GM19455 (cell line): Measurements from ENCODE around the gene PRR18.
A peak's percentile ranks its signal among the peaks of the same experiment; 100 is the strongest.
"Not testable (repeated sequence)": the region's sequence is repeated elsewhere in the genome, so short reads cannot be mapped to it uniquely, and the experiment has no call there.

Source experiments
- ATAC-seq: cut with Tn5 transposase; IDR thresholded peaks from one replicate; pipeline ENCODE4 v1.9.1; 2021; ENCODE audit not compliant: unreplicated experiment

The PRR18 gene, protein sequence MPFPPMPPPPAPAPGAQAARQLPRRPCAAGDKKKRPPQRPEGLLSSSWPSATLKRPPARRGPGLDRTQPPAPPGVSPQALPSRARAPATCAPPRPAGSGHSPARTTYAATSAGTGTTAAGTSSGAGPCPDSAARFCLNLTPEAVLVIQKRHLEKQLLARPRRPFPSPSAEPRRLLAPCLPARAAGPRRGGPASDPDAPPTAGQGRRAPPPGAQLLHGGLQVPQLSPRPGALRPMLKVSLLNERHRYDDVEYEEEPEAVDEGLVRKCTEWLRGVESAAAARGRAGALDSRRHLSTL

DNA sequence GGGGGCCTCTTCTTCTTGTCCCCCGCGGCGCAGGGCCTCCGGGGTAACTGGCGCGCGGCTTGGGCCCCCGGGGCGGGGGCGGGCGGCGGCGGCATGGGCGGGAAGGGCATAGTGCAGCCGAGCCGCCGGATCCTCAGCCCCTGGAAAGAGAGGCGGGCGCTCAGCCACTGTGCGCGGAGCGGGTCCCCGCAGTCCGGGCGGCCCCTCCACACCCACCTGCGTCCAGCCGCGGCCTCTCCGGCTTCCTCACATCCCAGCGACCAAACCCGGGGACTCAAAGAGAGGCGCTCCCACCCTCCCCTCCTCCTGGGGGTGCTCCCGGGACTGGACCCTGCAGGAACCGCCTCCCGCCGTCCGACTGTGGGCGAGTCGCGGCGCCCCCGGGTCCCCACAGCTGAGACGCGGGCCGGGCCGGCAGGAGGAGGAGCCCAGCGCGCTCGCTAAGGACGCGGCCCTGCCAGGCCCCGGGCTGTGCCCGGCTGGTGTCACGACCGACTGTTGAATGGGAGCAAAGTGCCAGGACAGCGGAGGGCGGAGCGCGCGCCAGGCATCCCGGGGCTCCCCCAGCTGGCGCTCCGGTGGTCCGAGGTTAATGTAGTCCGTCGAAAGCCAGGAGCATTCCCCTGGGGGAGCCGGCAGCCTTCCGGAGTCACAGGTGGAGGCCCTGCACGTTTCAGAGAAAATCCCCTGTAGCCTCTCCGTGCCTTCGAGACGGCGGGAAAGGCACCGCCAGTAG is at the start of gene PRR18:
TSS of gene PRR18 (minus strand) at position 360 of the 736 bp plus-strand sequence. CDS start at position 110, 250 bp downstream.
- ATAC-seq: peak; percentile 59

DNA sequence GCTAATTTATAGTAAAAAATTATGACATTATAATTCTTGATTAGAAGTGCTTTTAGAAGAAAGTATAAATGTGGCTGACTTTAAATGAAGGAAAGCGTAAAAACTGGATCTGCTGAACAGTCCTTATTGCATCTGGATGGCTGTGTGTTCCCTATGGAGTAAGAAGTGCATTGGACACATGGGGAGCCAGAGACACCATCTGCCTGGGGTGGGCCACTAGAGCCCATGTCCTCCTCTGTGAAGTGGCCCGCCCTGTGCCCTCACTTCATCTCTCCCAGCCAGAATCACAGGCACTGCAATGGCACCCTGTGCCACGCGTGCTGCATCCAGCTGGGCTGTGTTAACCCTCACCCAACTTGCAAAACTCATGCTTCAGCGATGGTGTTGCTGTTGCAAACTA is 47.4 kb upstream of the PRR18 start:
- ATAC-seq: no peak

DNA sequence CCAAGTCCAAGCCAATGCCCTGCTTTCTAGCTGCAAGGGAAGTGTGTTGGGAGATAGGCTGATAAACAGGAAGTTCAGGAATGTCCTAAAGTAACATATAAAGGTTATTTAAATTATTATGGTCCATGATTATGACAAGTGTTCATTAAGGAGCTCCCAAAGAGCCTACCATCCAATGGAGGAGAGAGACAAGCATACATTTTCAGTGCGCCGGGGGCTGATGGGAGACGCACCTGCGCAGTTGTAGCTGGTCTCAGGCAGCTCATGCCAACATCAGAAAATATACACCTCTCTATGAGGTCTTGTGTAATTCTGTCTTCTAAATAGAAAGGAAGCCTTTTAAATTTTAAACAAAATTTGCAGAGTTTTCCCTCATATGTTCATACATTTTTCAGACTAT is 46.8 kb upstream of the PRR18 start:
- no peak for ATAC-seq

DNA sequence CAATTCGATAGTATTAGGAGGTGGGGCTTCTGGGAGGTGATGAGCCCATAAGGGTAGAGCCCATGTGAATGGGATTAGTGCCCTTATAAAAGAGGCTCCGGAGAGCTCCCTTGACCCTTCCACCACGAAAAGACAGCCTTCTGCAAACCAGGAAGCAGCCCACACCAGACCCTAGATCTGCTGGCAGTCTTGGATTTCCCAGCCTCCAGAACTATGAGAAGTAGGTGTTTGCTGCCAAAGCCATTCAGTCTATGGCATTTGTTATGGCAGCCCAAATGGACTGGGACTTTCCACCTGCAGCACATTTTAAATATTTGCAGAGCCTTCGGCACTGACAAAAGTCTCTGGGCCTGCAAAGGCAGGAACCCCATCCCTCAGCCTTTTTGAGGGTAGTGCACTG is 46.0 kb upstream of the PRR18 start:
- ATAC-seq: no peak

DNA sequence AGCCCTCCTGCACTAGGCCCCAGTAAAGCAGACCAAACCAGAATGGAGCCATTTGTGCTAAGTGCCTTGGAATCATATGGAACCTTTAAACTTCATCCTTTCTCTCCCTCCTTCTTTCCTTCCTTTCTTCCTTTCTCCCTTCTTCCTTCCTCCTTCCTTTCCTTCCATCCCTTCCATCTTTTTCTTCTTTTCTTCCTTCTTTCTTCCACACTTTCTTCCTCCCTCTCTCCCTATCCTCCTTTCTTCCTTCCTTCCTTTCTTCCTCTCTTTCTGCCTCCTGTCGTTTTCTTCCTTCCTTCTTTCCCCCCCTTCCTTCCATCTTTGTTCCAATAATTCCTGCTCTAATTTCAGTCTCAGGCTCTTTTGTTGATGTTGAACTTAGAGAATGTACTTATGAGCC is 45.3 kb upstream of the PRR18 start:
- no peak for ATAC-seq

DNA sequence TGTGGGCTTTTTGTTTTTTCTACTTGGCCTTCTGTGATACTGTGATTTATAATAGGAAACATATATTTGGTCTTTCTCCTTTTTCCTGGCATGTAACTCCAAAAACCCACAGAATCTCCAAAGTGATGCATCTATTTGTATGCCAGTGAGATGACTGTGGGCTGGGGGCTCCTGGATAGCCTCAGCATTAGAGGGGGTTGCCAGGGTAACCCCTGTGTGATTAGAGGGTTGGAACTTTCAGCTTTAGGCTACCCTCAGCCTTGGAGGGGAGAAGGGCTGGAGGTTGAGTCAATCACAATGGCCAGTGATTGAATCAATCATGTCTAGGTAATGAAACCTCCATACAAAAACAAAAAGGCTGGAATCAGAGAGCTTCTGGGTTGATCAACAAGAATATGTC is 44.7 kb upstream of the PRR18 start:
- no peak for ATAC-seq

DNA sequence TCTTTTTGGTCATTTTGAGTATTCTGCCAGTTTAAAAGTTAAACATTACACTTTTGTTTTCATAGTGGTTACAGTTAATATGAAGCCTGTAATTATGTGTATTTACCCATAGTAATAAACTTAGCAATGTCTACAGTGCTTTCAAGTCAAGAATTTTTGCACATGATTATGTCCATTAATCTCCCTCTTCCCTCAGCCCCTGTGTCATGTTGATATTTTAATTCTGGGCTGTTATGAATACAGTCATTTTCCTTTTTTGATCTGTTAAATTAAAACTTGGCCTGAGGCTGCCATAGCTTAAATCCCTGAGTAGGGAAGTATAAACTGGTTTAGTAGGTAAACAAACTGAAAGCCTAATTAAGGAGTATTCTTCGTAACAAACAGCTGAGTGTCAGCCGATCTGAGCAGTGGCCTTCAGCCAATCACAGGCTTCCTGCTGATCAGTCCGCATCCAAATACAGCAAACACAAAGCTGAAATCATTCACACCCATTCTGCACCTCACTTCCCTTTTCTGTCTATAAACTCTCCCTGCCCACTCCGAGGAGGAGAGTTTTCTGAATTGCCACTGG is 43.6 kb upstream of the PRR18 start:
- no peak for ATAC-seq

DNA sequence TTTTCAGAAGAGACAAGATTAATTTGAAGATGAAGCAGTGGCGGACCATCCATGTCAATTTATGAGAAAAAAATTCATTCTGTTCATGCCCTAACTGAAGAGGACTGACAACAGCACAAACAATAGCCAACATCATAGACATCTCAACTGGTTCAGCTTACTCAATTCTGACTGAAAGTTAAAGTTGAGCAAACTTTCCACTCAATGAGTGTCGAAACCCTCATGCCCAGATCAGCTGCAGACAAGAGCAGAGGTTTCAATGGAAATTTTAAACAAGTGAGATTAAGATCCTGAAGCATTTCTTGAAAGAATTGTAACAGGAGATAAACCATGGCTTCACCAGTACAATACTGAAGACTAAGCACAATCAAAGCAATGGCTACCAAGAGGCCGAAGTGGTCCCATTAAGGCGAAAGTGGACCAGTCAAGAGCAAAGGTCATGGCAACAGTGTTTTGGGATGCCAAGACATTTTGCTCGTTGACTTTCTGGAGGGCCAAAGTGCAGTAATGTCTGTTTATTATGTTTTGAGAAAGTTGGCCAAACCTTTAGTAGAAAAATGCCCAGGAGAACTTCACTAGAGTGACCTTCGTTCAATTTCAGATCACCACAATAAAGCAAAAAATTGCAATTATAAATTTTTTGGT is 40.2 kb upstream of the PRR18 start:
- ATAC-seq: no peak

DNA sequence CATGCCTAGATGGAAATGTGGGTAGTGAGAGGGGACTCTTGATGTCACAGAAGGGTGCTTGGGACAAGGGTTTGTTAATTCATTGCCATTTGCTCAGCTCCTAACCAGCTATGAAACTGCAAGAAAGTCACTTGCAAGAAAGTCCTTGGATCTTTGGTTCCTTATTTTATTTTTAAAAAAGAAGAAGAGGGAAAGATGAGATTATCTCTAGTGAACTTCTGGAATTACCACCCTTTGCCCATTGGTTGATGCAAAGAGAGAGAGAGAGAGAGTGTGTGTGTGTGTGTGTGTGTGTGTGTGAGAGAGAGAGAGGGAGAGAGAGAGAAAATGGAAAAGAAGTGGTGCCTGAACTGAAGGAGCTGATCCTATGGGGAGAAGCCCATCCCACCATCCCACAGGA is 38.8 kb upstream of the PRR18 start:
- ATAC-seq: no peak

DNA sequence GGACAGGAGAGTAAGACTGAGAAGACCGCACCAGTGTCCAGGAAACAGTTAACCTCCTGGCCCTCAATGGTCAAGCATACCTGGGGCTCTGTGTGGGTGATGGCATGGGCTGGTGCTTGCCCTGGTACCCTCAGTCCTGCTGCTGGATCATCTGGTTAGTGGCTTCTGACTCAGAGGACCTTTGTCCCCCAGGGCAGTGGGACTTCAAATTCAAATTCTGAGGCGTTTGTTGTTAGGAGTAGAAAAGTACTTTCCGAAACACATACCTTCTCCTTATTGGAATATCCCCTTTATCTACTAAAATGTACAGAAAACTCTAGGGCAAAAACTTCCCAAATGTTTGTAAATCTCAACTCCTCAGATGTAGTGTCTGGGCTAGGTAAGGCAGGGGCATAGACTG is 38.3 kb upstream of the PRR18 start:
- no peak for ATAC-seq

DNA sequence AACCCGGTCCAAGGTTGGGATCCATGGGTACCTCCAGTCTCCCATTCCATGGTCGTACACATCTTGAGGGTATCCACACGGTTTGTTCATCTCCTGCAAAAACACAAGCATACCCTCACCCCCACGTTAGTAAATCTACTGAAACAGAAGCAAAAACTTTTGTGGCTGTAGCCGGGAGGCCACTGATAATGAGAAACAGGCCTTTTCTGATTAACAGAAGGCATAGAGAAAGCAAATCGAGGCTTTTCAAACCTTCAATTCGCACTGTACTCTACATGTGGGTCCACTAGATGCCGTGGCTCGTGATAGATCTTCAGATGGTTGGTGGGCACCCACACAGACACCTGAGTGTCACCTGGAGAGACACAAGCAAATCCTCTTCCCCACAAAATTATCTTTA is 37.5 kb upstream of the PRR18 start:
- ATAC-seq: not testable (repeated sequence)

DNA sequence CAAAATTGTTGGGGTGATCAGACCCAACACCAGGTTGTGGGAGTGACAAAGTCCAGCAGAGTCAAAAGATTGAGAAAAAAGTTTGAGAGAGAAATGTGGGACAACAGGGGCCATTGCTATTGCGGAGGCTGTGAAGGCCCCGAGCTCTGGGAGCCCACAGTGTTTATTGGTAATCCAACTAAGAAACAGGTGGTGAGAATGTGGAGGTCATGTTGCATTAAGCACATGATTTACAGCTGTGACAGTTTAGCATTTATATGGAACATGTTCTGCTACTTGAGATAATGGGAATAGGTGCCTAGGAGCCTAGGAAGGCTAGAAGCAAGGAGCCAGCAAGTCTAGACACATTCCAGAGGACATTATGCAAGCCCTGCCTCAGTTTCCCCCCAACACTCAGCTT is 36.7 kb upstream of the PRR18 start:
- not testable (repeated sequence) for ATAC-seq

DNA sequence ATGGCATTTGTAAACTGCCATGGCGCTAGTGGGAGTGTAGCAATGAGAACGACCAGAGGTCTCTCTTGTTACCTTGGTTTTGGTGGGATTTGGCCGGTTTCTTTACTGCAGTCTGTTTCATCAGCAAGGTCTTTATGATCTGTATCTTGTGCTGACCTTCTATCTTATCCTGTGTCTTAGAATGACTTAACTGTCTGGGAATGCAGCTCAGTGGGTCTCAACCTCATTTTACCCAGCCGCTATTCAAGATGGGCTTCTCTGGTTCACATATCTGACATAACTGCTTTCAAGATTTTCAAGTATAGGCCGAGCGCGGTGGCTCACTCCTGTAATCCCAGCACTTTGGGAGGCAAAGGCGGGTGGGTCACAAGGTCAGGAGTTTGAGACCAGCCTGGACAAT is 36.0 kb upstream of the PRR18 start:
- ATAC-seq: no peak

DNA sequence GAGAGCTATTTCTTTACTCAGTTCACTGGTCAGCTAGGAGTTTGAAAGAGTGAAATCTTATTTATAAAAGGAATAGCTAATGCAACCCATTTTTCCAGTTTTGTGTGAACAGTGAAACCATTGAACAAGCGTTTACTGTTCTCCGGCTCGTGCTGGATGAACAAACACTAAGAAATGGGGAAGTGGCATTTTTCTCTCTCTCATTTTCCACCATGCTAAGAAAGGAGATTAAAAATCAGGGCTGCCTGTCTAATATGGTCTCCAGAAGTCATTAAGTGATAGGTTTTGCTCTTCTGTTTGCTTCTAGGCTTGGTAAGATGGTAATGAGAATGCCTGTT is 34.9 kb upstream of the PRR18 start:
- peak; percentile 21 for ATAC-seq

DNA sequence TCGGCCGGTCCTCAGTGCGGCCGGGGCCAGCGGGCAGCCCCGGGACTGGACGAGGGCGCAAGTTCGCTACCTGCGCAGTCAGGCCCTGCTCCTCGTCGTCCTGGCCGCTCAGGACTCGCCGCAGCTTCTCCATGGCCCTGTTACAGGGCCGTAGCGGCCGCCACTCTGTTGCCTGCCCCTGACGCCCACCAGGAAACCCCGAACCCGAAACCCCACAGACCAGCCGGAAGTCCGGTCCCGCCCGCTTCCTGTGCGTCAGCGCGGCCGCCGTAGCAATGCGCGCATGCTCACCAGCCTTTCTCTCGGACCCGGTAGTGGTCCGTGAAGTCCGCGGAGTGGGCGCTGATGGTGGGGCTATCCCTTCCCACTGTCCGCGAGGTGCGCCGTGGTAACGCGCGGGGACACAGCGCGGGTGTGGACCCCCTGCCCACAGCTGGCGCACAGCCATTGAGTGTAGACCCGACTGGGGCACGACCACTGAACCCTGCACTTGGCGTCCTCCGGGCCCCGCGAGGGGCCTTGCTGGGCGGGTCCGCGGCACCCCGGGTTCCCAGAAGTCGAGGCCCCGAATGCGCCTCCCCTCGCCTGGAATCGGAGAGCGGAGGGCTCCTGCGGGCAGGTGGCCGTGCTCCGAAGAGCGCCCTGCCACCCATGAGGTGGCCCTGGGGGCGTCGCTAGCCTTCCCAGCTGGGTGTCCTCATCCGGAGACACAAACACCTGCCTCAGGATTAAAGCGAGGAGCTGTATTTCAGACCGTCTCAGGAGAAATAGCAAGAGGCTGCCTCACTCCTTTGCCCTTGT is 34.4 kb upstream of the PRR18 start, which contains the start of gene SFT2D1:
TSS of gene SFT2D1 (minus strand) at position 197 of the 801 bp plus-strand sequence. CDS start at position 133, 64 bp downstream.
- ATAC-seq: peak; percentile 92

DNA sequence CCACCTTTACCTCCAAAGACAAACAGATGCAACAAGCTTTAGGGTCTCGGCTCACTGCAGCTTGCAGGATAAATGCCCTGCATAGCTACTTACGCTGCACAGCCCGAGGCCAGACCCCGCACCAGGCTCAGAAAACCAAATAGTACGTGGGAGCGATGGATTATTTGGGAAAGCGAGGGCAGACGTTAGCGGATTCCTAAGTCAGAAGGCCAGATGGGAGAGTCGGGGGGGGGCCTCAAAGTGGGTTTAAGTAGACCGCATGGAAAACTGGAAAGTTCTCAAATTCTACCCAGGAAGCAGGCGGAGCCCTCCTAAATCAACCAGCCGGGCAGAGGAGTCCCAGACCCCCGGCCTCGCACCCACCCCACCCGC is 33.8 kb upstream of the PRR18 start:
- ATAC-seq: no peak

DNA sequence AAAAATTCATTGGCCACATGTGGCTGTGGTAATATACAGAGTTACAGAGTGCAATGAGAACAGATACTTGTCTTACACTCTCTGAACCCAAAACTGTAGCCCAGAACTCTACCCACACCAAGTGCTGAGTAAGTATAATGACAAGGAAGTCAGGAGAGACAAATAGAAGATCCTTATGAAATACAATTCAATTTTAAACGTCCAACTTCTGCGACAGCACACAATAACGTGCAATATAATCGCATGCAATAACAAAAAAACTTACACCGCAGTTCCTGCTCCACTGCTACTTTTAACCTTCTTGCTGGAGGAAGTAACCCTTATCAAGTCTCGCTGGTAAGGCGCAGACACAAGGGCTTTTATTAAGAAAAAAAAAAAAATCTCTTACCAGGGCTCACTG is 33.3 kb upstream of the PRR18 start:
- no peak for ATAC-seq

DNA sequence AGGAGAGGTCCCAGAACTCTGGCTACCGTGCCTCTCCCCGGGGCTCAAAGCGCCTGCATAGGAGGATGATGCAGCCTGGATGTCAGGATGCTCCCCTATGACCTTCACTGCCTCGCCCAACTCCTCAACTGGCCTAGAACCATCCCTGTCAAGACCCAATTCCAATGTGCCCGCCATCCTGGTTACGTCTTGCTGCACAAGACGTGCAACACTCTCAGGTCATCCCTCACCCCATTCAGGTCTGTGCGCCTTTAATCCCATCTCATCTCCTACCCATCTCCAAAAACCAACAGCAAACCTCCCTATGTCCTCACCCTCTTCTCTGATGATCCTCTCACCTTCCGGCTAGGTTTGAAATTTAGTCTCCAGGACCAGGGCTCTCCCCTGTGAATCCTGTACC is 30.7 kb upstream of the PRR18 start:
- no peak for ATAC-seq

DNA sequence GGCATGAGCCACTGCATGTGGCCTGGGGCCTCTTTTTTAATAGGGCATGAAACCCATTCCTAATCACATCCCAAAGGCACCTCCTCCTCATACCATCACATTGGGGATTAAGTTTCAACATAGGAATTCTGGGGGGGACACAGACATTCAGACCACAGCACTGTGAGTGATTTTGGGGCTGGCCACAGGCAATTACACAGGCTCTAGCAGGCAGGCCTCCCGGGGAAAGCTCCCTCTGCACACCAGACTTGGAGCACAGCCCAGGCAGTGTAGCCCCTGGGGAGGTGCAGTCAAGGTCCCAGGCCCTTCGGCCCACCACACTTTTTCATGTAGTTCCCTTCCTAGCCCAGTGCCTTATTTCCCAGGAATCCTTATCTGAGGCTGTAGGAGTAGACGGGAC is 28.7 kb upstream of the PRR18 start:
- no peak for ATAC-seq

DNA sequence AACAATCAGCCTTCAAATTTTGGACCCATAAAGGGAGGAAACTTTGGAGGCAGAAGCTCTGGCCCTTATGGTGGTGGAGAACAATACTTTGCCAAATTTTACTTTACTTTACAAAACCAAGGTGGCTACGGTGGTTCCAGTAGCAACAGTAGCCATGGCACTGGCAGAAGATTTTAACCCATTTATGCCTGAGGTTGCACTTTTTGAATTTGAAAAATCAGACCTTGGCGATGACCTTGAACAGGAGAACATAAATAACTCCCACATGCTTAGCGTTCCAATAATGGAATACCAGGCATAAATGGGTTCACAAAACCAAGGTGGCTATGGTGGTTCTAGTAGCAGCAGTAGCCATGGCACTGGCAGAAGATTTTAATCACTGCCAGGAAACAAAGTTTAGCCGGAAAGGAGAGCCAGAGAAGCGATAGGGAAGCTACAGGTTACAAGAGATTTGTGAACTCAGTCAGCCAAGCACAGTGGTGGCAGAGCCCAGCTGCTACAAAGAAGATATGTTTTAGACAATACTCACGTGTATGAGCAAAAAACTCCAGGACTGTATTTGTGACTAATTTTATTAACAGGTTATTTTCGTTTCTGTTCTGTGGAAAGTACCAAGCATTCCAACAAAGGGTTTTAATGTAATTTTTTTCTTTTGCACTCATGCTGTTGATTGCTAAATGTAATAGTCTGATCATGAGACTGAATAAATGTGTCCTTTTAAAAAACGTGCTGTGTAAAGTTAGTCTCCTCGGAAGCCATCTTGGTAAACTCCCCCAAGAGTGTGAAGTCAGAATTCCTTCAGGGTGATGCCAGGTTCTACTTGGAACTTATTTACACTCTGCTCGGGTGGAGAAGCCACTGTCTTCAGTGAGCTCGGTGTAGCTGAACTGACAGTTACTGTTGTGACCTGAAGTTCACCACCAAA is 27.4 kb upstream of the PRR18 start:
- ATAC-seq: peak; percentile 46
